GM20000 (cell line): Measurements from ENCODE around the gene ATP11A.

Source experiments
- DNase-seq: peaks from one replicate; pipeline ENCODE4 v3.0.0; 2012; ENCODE audit warnings: low spot score
- CTCF ChIP-seq: IDR thresholded peaks from 2 replicates; pipeline ENCODE4 v1.5.1; 2012; ENCODE audit warnings: mild to moderate bottlenecking, control low read depth; ENCODE audit errors: extremely low read depth, missing control alignments

ATP11A gene

GRCh38 chr13:112774829-112775565 is 85.2 kb downstream of the ATP11A start:
- TF ChIP-seq CTCF: no peak
- no peak for DNase-seq

- TF ChIP-seq CTCF: no peak
- no peak for DNase-seq
Observed at GRCh38 chr13:112775791-112776279, 86.0 kb downstream of the ATP11A start.

GRCh38 chr13:112776354-112776753 is 86.5 kb downstream of the ATP11A start:
- TF ChIP-seq CTCF: no peak
- DNase-seq: no peak

GRCh38 chr13:112776971-112777370 is 87.1 kb downstream of the ATP11A start:
- no peak for TF ChIP-seq CTCF
- DNase-seq: no peak

- DNase-seq: no peak
- TF ChIP-seq CTCF: no peak
Observed at GRCh38 chr13:112777637-112778406, 88.0 kb downstream of the ATP11A start.

- DNase-seq: peak; percentile 28
- no peak for TF ChIP-seq CTCF
Observed at GRCh38 chr13:112779856-112780604, 90.2 kb downstream of the ATP11A start.
